Measurements from ENCODE around the gene MAMLD1.

MAMLD1 gene

GRCh38 chrX:150409486-150409885 lies 46.4 kb downstream of the MAMLD1 start:
- no peak for TF ChIP-seq CTCF (conservative IDR thresholded peaks at IDR 0.05; ENCODE audit: control insufficient read depth, insufficient read depth, low read depth, low read length)
- H3K4me3 ChIP-seq (ENCODE audit: control insufficient read depth, low read depth, low read length) = no peak overlapping the region
- no peak for DNase-seq (ENCODE audit: low read depth)

- TF ChIP-seq CTCF (conservative IDR thresholded peaks at IDR 0.05; ENCODE audit: control insufficient read depth, insufficient read depth, low read depth, low read length) = no peak
- no peak overlapping the region for H3K4me3 ChIP-seq (ENCODE audit: control insufficient read depth, low read depth, low read length)
- DNase-seq (ENCODE audit: low read depth) = no peak
Measured at GRCh38 chrX:150409964-150410363, 46.8 kb downstream of the MAMLD1 start.

- no peak overlapping the region for H3K4me3 ChIP-seq (ENCODE audit: control insufficient read depth, low read depth, low read length)
- no peak for TF ChIP-seq CTCF (conservative IDR thresholded peaks at IDR 0.05; ENCODE audit: control insufficient read depth, insufficient read depth, low read depth, low read length)
- no peak for DNase-seq (ENCODE audit: low read depth)
Measured at GRCh38 chrX:150410513-150410912, 47.4 kb downstream of the MAMLD1 start.

- no peak for DNase-seq (ENCODE audit: low read depth)
- no peak overlapping the region for H3K4me3 ChIP-seq (ENCODE audit: control insufficient read depth, low read depth, low read length)
- TF ChIP-seq CTCF (conservative IDR thresholded peaks at IDR 0.05; ENCODE audit: control insufficient read depth, insufficient read depth, low read depth, low read length) = no peak
Measured at GRCh38 chrX:150411656-150412055, 48.5 kb downstream of the MAMLD1 start.

- H3K4me3 ChIP-seq (ENCODE audit: control insufficient read depth, low read depth, low read length) = no peak overlapping the region
- DNase-seq (ENCODE audit: low read depth) = no peak
- no peak for TF ChIP-seq CTCF (conservative IDR thresholded peaks at IDR 0.05; ENCODE audit: control insufficient read depth, insufficient read depth, low read depth, low read length)
Measured at GRCh38 chrX:150414228-150414627, 51.1 kb downstream of the MAMLD1 start.

- no peak overlapping the region for H3K4me3 ChIP-seq (ENCODE audit: control insufficient read depth, low read depth, low read length)
- DNase-seq (ENCODE audit: low read depth) = no peak
- TF ChIP-seq CTCF (conservative IDR thresholded peaks at IDR 0.05; ENCODE audit: control insufficient read depth, insufficient read depth, low read depth, low read length) = no peak
Measured at GRCh38 chrX:150416469-150416868, 53.4 kb downstream of the MAMLD1 start.

GRCh38 chrX:150421816-150422215 lies 58.7 kb downstream of the MAMLD1 start:
- H3K4me3 ChIP-seq (ENCODE audit: control insufficient read depth, low read depth, low read length) = no peak overlapping the region
- DNase-seq (ENCODE audit: low read depth) = peak; percentile 73
- no peak for TF ChIP-seq CTCF (conservative IDR thresholded peaks at IDR 0.05; ENCODE audit: control insufficient read depth, insufficient read depth, low read depth, low read length)

Measured in fibroblast of mammary gland (primary cell).